ENCODE data around the gene GADL1. TPM values are rescaled to one million over a fixed set of nuclear protein-coding genes. Genes with fewer than 3 reads are reported as not detected.

Gene GADL1
- total RNA-seq, 2 donors from 2014 or later = not detected

DNA sequence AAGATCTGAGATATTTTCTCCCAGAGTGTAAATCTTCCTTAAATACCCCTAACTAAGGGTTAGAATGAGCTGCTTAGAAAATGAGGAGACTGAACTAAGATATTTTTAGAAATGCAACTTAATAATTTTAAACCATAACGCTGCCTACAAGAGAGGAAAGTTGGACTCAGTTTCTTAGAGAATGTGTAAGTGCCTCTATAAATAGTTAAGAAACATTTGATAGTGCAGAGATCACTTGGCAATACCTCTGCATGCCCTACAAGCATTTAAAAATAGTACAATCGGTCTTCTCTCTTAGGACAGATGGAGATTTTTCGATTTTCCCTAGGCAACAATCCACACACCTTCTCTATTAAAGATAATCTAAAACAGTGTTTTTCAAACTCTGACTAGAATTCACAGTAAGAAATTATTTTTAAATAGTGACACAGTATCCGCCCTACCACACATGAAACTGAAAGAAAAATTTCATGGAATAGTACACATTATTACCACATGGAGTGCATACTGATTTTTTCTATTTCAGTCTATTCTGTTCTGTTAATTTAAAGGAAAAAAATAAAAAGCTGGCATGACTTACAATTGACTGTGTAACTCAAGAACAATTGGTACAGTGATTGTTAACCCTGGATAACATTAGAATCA, 83.2 kb downstream of the GADL1 start:
- intact Hi-C loops (cut with DNase I) = no loop called here
- Histone ChIP-seq H3K27me3 (no peaks in the 10 kb centered on the region), H3K36me3 (replicated peaks in 1 of 2; ENCODE audit: insufficient read depth in 1 of 2, low read depth in 2 of 2) (no peaks in the 10 kb centered on the region), H3K4me3 (no peak overlapping the region), H3K9me3 (no peaks in the 10 kb centered on the region), H3K27ac (no peak overlapping the region), H3K4me1 (no peaks in the 10 kb centered on the region)
- 39% methylated on average over 4 of the region's 4 CpGs for WGBS, 2 donors
- DNase-seq (no peak), ATAC-seq (no peak)
- no peak for TF ChIP-seq POLR2A (IDR thresholded peaks at IDR 0.05)
- TF ChIP-seq, protein P1, sequence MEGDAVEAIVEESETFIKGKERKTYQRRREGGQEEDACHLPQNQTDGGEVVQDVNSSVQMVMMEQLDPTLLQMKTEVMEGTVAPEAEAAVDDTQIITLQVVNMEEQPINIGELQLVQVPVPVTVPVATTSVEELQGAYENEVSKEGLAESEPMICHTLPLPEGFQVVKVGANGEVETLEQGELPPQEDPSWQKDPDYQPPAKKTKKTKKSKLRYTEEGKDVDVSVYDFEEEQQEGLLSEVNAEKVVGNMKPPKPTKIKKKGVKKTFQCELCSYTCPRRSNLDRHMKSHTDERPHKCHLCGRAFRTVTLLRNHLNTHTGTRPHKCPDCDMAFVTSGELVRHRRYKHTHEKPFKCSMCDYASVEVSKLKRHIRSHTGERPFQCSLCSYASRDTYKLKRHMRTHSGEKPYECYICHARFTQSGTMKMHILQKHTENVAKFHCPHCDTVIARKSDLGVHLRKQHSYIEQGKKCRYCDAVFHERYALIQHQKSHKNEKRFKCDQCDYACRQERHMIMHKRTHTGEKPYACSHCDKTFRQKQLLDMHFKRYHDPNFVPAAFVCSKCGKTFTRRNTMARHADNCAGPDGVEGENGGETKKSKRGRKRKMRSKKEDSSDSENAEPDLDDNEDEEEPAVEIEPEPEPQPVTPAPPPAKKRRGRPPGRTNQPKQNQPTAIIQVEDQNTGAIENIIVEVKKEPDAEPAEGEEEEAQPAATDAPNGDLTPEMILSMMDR (IDR thresholded peaks at IDR 0.05) = no peak

DNA sequence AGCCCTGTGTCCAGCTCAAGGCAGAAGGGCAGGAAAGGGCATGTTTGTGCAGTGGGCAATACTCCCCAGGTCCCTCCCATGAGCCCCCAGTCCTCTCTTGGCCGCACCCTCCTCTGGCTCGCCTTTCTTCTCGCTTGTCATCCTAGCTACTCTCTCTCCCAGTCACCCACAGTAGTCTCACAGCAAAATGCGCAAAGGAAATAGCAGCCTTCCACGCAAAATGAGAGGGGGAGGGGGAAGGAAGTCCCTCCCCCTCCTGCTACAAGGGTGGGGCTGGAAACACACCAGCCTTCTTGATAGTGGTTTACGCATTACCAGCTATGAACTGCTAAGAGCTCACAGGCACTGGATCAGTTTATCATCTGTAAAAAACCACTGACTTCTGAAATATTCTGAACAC, 83.8 kb downstream of the GADL1 start:
- WGBS, 2 donors = 68 to 82% methylated on average over 6 of the region's 6 CpGs
- Histone ChIP-seq H3K4me3 (no peak overlapping the region), H3K27ac (no peak overlapping the region), H3K9me3 (no peaks in the 10 kb centered on the region), H3K36me3 (replicated peaks in 1 of 2; ENCODE audit: insufficient read depth in 1 of 2, low read depth in 2 of 2) (no peaks in the 10 kb centered on the region), H3K27me3 (no peaks in the 10 kb centered on the region), H3K4me1 (no peaks in the 10 kb centered on the region)
- intact Hi-C loops (cut with DNase I) = no loop called here
- no peak for ATAC-seq
- TF ChIP-seq, protein P1 (IDR thresholded peaks at IDR 0.05) = no peak
- TF ChIP-seq POLR2A (IDR thresholded peaks at IDR 0.05) = no peak
- DNase-seq = no peak

DNA sequence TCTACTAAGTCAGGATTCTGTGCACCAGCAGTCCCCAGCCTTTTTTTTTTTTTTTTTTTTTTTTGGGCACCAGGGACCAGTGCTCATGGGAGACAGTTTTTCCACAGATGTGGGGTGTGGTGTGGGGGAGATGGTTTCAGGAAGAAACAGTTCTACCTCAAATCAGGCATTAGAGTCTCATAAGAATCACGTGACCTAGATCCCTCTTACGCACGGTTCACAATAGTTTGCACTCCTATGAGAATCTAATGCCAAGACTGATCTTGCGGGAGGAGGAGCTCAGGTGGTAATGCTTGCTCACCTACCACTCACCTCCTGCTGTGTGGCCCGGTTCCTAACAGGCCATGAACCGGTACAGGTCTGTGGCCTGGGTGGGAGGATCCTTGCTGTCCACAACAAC, 88.8 kb downstream of the GADL1 start:
- H3K27me3 ChIP-seq = no peaks in the 10 kb centered on the region
- DNase-seq = no peak
- WGBS, 2 donors = 86 to 91% methylated on average over 6 of the region's 6 CpGs
- H3K4me1 ChIP-seq = no peaks in the 10 kb centered on the region
- no peak for TF ChIP-seq POLR2A (IDR thresholded peaks at IDR 0.05)
- TF ChIP-seq, protein P1 (IDR thresholded peaks at IDR 0.05) = no peak
- no peak for ATAC-seq
- H3K36me3 ChIP-seq (replicated peaks in 1 of 2; ENCODE audit: insufficient read depth in 1 of 2, low read depth in 2 of 2) = no peaks in the 10 kb centered on the region
- intact Hi-C loops (cut with DNase I) = no loop called here
- H3K9me3 ChIP-seq = no peaks in the 10 kb centered on the region
- H3K27ac ChIP-seq = no peak overlapping the region
- no peak overlapping the region for H3K4me3 ChIP-seq

DNA sequence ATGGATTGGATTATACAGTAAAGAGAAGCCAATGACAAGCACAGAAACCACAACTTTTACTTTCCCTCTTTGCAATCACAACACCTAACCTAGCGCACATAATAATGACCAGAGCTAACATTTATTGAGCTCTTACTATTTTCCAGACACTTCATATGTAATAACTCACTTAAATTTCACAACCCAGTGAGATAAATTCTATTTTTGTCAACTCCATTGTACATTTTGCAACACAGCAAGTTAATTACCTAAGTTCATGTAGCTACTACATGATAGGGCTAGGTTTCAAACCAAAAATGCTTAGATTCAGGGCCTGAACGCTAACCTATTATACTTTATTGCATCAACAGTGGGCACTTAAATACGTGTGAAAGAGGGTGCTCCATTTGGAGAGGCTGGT, 89.5 kb downstream of the GADL1 start:
- Histone ChIP-seq H3K27ac (no peak overlapping the region), H3K4me1 (no peaks in the 10 kb centered on the region), H3K27me3 (no peaks in the 10 kb centered on the region), H3K36me3 (replicated peaks in 1 of 2; ENCODE audit: insufficient read depth in 1 of 2, low read depth in 2 of 2) (no peaks in the 10 kb centered on the region), H3K4me3 (no peak overlapping the region), H3K9me3 (no peaks in the 10 kb centered on the region)
- ATAC-seq (no peak), DNase-seq (no peak)
- TF ChIP-seq, protein P1 (IDR thresholded peaks at IDR 0.05) = no peak
- no peak for TF ChIP-seq POLR2A (IDR thresholded peaks at IDR 0.05)
- intact Hi-C loops (cut with DNase I) = no loop called here
- 58 to 60% methylated on average over 3 of the region's 3 CpGs for WGBS, 2 donors

DNA sequence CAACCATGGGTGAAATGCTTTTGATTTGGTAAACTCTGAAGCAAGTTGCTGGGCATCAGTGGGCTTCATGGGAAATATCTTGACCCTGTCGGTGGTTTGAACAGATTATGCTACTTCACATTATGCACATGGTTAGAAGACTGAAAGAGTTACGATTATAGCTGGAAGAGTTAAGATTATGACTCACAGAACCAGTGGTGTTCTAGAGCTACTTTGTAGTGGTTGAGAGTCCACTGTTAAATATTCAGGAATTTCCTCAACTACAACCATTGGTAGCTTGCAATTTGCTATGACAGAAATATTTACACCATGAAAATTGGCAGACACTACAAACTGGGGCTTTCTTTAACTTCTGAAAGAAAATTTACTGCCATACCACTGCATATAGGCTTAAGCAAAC, 99.3 kb downstream of the GADL1 start:
- ATAC-seq = no peak
- Histone ChIP-seq H3K4me3 (no peak overlapping the region), H3K4me1 (no peaks in the 10 kb centered on the region), H3K36me3 (replicated peaks in 1 of 2; ENCODE audit: insufficient read depth in 1 of 2, low read depth in 2 of 2) (no peaks in the 10 kb centered on the region), H3K9me3 (no peaks in the 10 kb centered on the region), H3K27me3 (no peaks in the 10 kb centered on the region), H3K27ac (no peak overlapping the region)
- no peak for DNase-seq
- intact Hi-C loops (cut with DNase I) = no loop called here
- TF ChIP-seq, protein P1 (IDR thresholded peaks at IDR 0.05) = no peak
- no peak for TF ChIP-seq POLR2A (IDR thresholded peaks at IDR 0.05)
- 68 to 81% methylated on average over 2 of the region's 2 CpGs for WGBS, 2 donors
